Upper lobe of left lung (tissue), 6 donors: ENCODE data around the gene C7orf57. TPM values are rescaled to one million over a fixed set of nuclear protein-coding genes. Genes with fewer than 3 reads are reported as not detected.

Experiments used
- ATAC-seq, 2 donors: fragments of 200-7000 bp; cut with Tn5 transposase; one replicate each; pipeline ENCODE4 v1.9.1; 2022; ENCODE audit warnings: mild to moderate bottlenecking in 2 of 2, moderate library complexity in 2 of 2; ENCODE audit not compliant: low FRiP score in 2 of 2
- DNase-seq, 2 donors: peaks; one replicate each; pipeline ENCODE4 v3.0.0-alpha.2; 2019 to 2020
- H3K27ac ChIP-seq, 4 donors: fragments of 200-600 bp; sonication (generic); one replicate each; pipeline ENCODE4 v1.5.1; 2016 to 2019
- H3K27me3 ChIP-seq, 4 donors: fragments of 200-600 bp; sonication (generic); one replicate each; pipeline ENCODE4 v1.5.1; 2017 to 2019
- H3K36me3 ChIP-seq, 4 donors: fragments of 200-600 bp; sonication (generic); one replicate each; pipeline ENCODE4 v1.5.1; 2016 to 2019
- H3K4me1 ChIP-seq, 4 donors: fragments of 200-600 bp; sonication (generic); one replicate each; pipeline ENCODE4 v1.5.1; 2018 to 2019
- H3K4me3 ChIP-seq, 4 donors: fragments of 200-600 bp; sonication (generic); one replicate each; pipeline ENCODE4 v1.5.1; 2017 to 2019; ENCODE audit warnings: mild to moderate bottlenecking in 2 of 4, moderate library complexity in 1 of 4
- H3K9me3 ChIP-seq, 4 donors: fragments of 200-600 bp; sonication (generic); one replicate each; pipeline ENCODE4 v1.5.1; 2018 to 2019
- CTCF ChIP-seq, 6 experiments: fragments of 450-650 bp in 4 of 6; fragments of 200-600 bp in 2 of 6; sonication (generic) in 2 of 6; IDR thresholded peaks; one replicate each; pipeline ENCODE4 v1.5.1; 2016 to 2019; ENCODE audit warnings: antibody characterized with exemption in 6 of 6
- EP300 ChIP-seq, 4 donors: sonication (generic); formaldehyde crosslinking; IDR thresholded peaks; one replicate each; pipeline ENCODE4 v1.5.1; 2017; ENCODE audit warnings: antibody characterized with exemption in 4 of 4, control low read depth in 2 of 4
- POLR2A ChIP-seq, 4 donors: fragments of 450-650 bp; IDR thresholded peaks; one replicate each; pipeline ENCODE4 v1.5.1; 2016 to 2017; ENCODE audit warnings: antibody characterized with exemption in 4 of 4, mild to moderate bottlenecking in 2 of 4
- POLR2AphosphoS5 ChIP-seq, 2 donors: sonication (generic); formaldehyde crosslinking; IDR thresholded peaks; one replicate each; pipeline ENCODE4 v1.5.1; 2017; ENCODE audit warnings: antibody characterized with exemption in 2 of 2
- WGBS, 2 donors: methylation state at CpG; one replicate each; pipeline ENCODE4 v1.1.5; 2017 to 2018; 5-methylcytosine and 5-hydroxymethylcytosine counted together
- total RNA-seq, 6 donors: library from RNA; depleted of rRNA in 4 of 6; stranded (reverse); fragments of >200 nt in 4 of 6; gene quantifications; one replicate each; pipeline versions ENCODE4 v1.1.0 to v1.2.1, GENCODE V29; 2016 to 2021
- donor health status: DM: no; HTN: no; CAD: no; lungs with moderate emphysema.
- donor health status: DM: no; HTN: yes; CAD: no; lungs with severe emphysema.

The C7orf57 gene
- total RNA-seq, 6 donors from 2014 or later = 0.29 to 15.5 (median 1.9) TPM

- H3K9me3 ChIP-seq = no peaks in the 10 kb centered on the region
- ATAC-seq (no peak), DNase-seq (no peak)
- TF ChIP-seq POLR2A (IDR thresholded peaks at IDR 0.05) = no peak
- TF ChIP-seq CTCF (IDR thresholded peaks at IDR 0.05) = no peak
- no peak for TF ChIP-seq EP300 (IDR thresholded peaks at IDR 0.05)
- TF ChIP-seq POLR2AphosphoS5 (IDR thresholded peaks at IDR 0.05) = no peak
- H3K27me3 ChIP-seq = no peaks in the 10 kb centered on the region
- H3K4me3 ChIP-seq = no peak overlapping the region
- WGBS, 2 donors = 91% methylated on average over 4 of the region's 4 CpGs
- no peaks in the 10 kb centered on the region for H3K4me1 ChIP-seq
- no peaks in the 10 kb centered on the region for H3K36me3 ChIP-seq
- no peak overlapping the region for H3K27ac ChIP-seq
Measured at GRCh38 chr7:48009257-48009656, 26.1 kb upstream of the C7orf57 start.

GRCh38 chr7:48009954-48010353 is 25.4 kb upstream of the C7orf57 start:
- Histone ChIP-seq H3K4me3 (no peak overlapping the region), H3K27ac (no peak overlapping the region), H3K4me1 (no peaks in the 10 kb centered on the region), H3K9me3 (no peaks in the 10 kb centered on the region), H3K27me3 (no peaks in the 10 kb centered on the region), H3K36me3 (no peaks in the 10 kb centered on the region)
- 83 to 94% methylated on average over 4 of the region's 4 CpGs for WGBS, 2 donors
- DNase-seq (no peak), ATAC-seq (no peak)
- TF ChIP-seq EP300 (IDR thresholded peaks at IDR 0.05) = no peak
- no peak for TF ChIP-seq POLR2AphosphoS5 (IDR thresholded peaks at IDR 0.05)
- TF ChIP-seq POLR2A (IDR thresholded peaks at IDR 0.05) = no peak
- TF ChIP-seq CTCF (IDR thresholded peaks at IDR 0.05) = no peak

- Histone ChIP-seq H3K27me3 (no peaks in the 10 kb centered on the region), H3K36me3 (no peaks in the 10 kb centered on the region), H3K27ac (no peak overlapping the region), H3K4me1 (no peaks in the 10 kb centered on the region), H3K4me3 (no peak overlapping the region), H3K9me3 (no peaks in the 10 kb centered on the region)
- ATAC-seq = no peak
- TF ChIP-seq EP300 (IDR thresholded peaks at IDR 0.05) (no peak), POLR2AphosphoS5 (IDR thresholded peaks at IDR 0.05) (no peak)
- DNase-seq = no peak
- WGBS, 2 donors = 60 to 76% methylated on average over 2 of the region's 2 CpGs
Measured at GRCh38 chr7:48011323-48011722, 24.0 kb upstream of the C7orf57 start.

GRCh38 chr7:48011951-48012350 is 23.4 kb upstream of the C7orf57 start:
- H3K4me3 ChIP-seq = no peak overlapping the region
- no peak for TF ChIP-seq POLR2AphosphoS5 (IDR thresholded peaks at IDR 0.05)
- TF ChIP-seq EP300 (IDR thresholded peaks at IDR 0.05) = no peak
- TF ChIP-seq CTCF (IDR thresholded peaks at IDR 0.05) = no peak
- TF ChIP-seq POLR2A (IDR thresholded peaks at IDR 0.05) = no peak
- H3K9me3 ChIP-seq = no peaks in the 10 kb centered on the region
- H3K27me3 ChIP-seq = no peaks in the 10 kb centered on the region
- no peaks in the 10 kb centered on the region for H3K4me1 ChIP-seq
- no peak overlapping the region for H3K27ac ChIP-seq
- no peaks in the 10 kb centered on the region for H3K36me3 ChIP-seq
- DNase-seq (no peak), ATAC-seq (no peak)
- 82 to 87% methylated on average over 3 of the region's 3 CpGs for WGBS, 2 donors

GRCh38 chr7:48016641-48017040 is 18.7 kb upstream of the C7orf57 start:
- Histone ChIP-seq H3K27ac (no peak overlapping the region), H3K4me1 (no peaks in the 10 kb centered on the region), H3K9me3 (no peaks in the 10 kb centered on the region), H3K36me3 (no peaks in the 10 kb centered on the region), H3K27me3 (no peaks in the 10 kb centered on the region), H3K4me3 (no peak overlapping the region)
- ATAC-seq (no peak), DNase-seq (no peak)
- TF ChIP-seq CTCF (IDR thresholded peaks at IDR 0.05) (no peak), POLR2AphosphoS5 (IDR thresholded peaks at IDR 0.05) (no peak), EP300 (IDR thresholded peaks at IDR 0.05) (no peak), POLR2A (IDR thresholded peaks at IDR 0.05) (no peak)
